A549 (cell line): ENCODE results near the gene RNF126. TPM values are rescaled to one million over a fixed set of nuclear protein-coding genes. Genes with fewer than 3 reads are reported as not detected.
"Not testable (repeated sequence)": the region's sequence is repeated elsewhere in the genome, so short reads cannot be mapped to it uniquely, and the experiment has no call there.

Experiments
- ATAC-seq, 2 experiments: fragments of 200-7000 bp in 1 of 2; fragments of >200 bp in 1 of 2; cut with Nextera tagmentation in 1 of 2; cut with Tn5 transposase in 1 of 2; 3 replicates each; pipeline versions ENCODE4 v1.8.0 to v1.9.1; 2018 to 2020; ENCODE audit warnings: mild to moderate bottlenecking in 1 of 2, moderate library complexity in 1 of 2
- CTCF ChIA-PET: fragments of 300-600 bp; sonication (Branson Sonifier 250); formaldehyde crosslinking; extraction: SDS; loops from one replicate; lab custom pipeline; 2021; ENCODE audit warnings: antibody characterized with exemption, inconsistent platforms; lab: Yijun Ruan, JAX
- POLR2A ChIA-PET: fragments of 350-600 bp; formaldehyde crosslinking; extraction: SDS; loops from one replicate; lab custom pipeline; 2021; ENCODE audit warnings: antibody characterized with exemption, inconsistent platforms; lab: Yijun Ruan, JAX
- DNase-seq, 2 experiments: peaks; one replicate each; pipeline versions ENCODE4 v3.0.0 to v3.0.0-alpha.2; 2011 to 2016; ENCODE audit warnings: low read depth in 1 of 2, low spot score in 1 of 2
- FAIRE-seq: peaks from 2 replicates; lab custom pipeline; 2011; peaks lifted over from hg19 to GRCh38; lab: Jason Lieb, UNC
- H3K27ac ChIP-seq, 2 experiments: fragments of >200 bp; sonication (Bioruptor Twin); formaldehyde crosslinking; 3 replicates each; pipeline ENCODE4 v1.5.1; 2016 to 2017
- H3K4me1 ChIP-seq: fragments of >200 bp; sonication (Bioruptor Twin); formaldehyde crosslinking; 3 replicates; pipeline ENCODE4 v1.6.1; 2016
- H3K4me2 ChIP-seq: fragments of >200 bp; sonication (Bioruptor Twin); formaldehyde crosslinking; 3 replicates; pipeline ENCODE4 v1.6.1; 2016
- H3K4me3 ChIP-seq: fragments of >200 bp; sonication (Bioruptor Twin); formaldehyde crosslinking; 3 replicates; pipeline ENCODE4 v1.5.1; 2016
- H3K9me3 ChIP-seq: fragments of >200 bp; sonication (Bioruptor Twin); formaldehyde crosslinking; 3 replicates; pipeline ENCODE4 v1.6.1; 2016
- BHLHE40 ChIP-seq: IDR thresholded peaks from 2 replicates; pipeline ENCODE4 v1.6.1; 2012; ENCODE audit warnings: low read depth, low read length, inconsistent platforms
- CHD4 ChIP-seq: fragments of 200-600 bp; sonication (generic); IDR thresholded peaks from 2 replicates; pipeline ENCODE4 v1.6.1; 2016; ENCODE audit warnings: antibody characterized with exemption, mild to moderate bottlenecking, borderline replicate concordance
- EHF ChIP-seq: fragments of 250-450 bp; sonication (Bioruptor Pico); IDR thresholded peaks from 2 replicates; pipeline ENCODE4 v1.5.0; 2020; ENCODE audit warnings: mild to moderate bottlenecking
- EHMT2 ChIP-seq: fragments of 200-600 bp; sonication (generic); IDR thresholded peaks from 2 replicates; pipeline ENCODE4 v1.6.1; 2016; ENCODE audit warnings: antibody characterized with exemption, low read depth, mild to moderate bottlenecking, moderate library complexity
- ESRRA ChIP-seq: fragments of 150-350 bp; IDR thresholded peaks from 2 replicates; pipeline ENCODE4 v1.6.1; 2014; ENCODE audit warnings: mild to moderate bottlenecking, low read length, borderline replicate concordance
- FOSL2 ChIP-seq, 2 experiments: fragments of 450-650 bp in 1 of 2; fragments of >200 bp in 1 of 2; sonication (Bioruptor Twin) in 1 of 2; formaldehyde crosslinking; IDR thresholded peaks; 2 replicates each; pipeline versions ENCODE4 v1.5.0 to v1.6.1; 2016 to 2020; ENCODE audit warnings: mild to moderate bottlenecking in 1 of 2, moderate library complexity in 1 of 2
- KDM1A ChIP-seq: fragments of 200-600 bp; sonication (generic); IDR thresholded peaks from 2 replicates; pipeline ENCODE4 v1.6.1; 2016; ENCODE audit warnings: low read depth, mild to moderate bottlenecking
- MAZ ChIP-seq: fragments of 150-350 bp; IDR thresholded peaks from 2 replicates; pipeline ENCODE4 v1.6.1; 2014; ENCODE audit warnings: antibody characterized with exemption, low read depth, low read length, borderline replicate concordance
- MYC ChIP-seq: IDR thresholded peaks from 2 replicates; pipeline ENCODE4 v1.6.1; 2012; ENCODE audit warnings: mild to moderate bottlenecking, inconsistent platforms, low read length, improper control_type of control experiment, borderline replicate concordance
- NFE2L2 ChIP-seq: fragments of 150-350 bp; conservative IDR thresholded peaks from 2 replicates; pipeline ENCODE4 v1.6.1; 2014; ENCODE audit warnings: low read length
- POLR2A ChIP-seq: IDR thresholded peaks from 2 replicates; pipeline ENCODE4 v1.6.1; 2012; ENCODE audit warnings: mild to moderate bottlenecking, low read length
- POLR2AphosphoS2 ChIP-seq: conservative IDR thresholded peaks from 2 replicates; pipeline ENCODE4 v1.6.1; 2012; ENCODE audit warnings: low read length, improper control_type of control experiment, inconsistent platforms
- RAD21 ChIP-seq, 2 experiments: fragments of >200 bp in 1 of 2; sonication (Bioruptor Twin) in 1 of 2; formaldehyde crosslinking in 1 of 2; IDR thresholded peaks in 1 of 2; conservative IDR thresholded peaks in 1 of 2; 2 replicates in 1 of 2; 3 replicates in 1 of 2; pipeline ENCODE4 v1.6.1; 2012 to 2018; ENCODE audit warnings: inconsistent platforms in 1 of 2
- RFX5 ChIP-seq: fragments of 450-650 bp; IDR thresholded peaks from 2 replicates; pipeline ENCODE4 v1.7.1; 2014; ENCODE audit warnings: antibody characterized with exemption, mild to moderate bottlenecking, moderate library complexity
- SMC3 ChIP-seq: fragments of >200 bp; sonication (Bioruptor Twin); formaldehyde crosslinking; IDR thresholded peaks from 3 replicates; pipeline ENCODE4 v1.6.1; 2018; ENCODE audit warnings: inconsistent platforms
- SREBF2 ChIP-seq: fragments of 450-650 bp; IDR thresholded peaks from 2 replicates; pipeline ENCODE4 v1.6.1; 2014; ENCODE audit warnings: mild to moderate bottlenecking, moderate library complexity
- ZFP36 ChIP-seq: fragments of 450-650 bp; IDR thresholded peaks from 2 replicates; pipeline ENCODE4 v1.6.1; 2014; ENCODE audit warnings: borderline replicate concordance; ENCODE audit not compliant: partially characterized antibody
- ZNF302 ChIP-seq: fragments of 250-450 bp; sonication (Bioruptor Pico); IDR thresholded peaks from 2 replicates; pipeline ENCODE4 v1.9.0; 2021; ENCODE audit warnings: inconsistent platforms, mild to moderate bottlenecking, moderate library complexity
- WGBS: methylation state at CpG from one replicate; pipeline ENCODE4 v1.1.6; 2017; ENCODE audit errors: missing lambda C conversion rate; 5-methylcytosine and 5-hydroxymethylcytosine counted together
- polyA plus RNA-seq, 4 experiments: library from polyadenylated mRNA; depleted of rRNA in 3 of 4; stranded (reverse); fragments of >200 nt; fragmentation: RNase III in 1 of 4; extraction: RNeasy Plus Mini Kit Qiagen cat#74134 plus additional on column Dnase treatment in 1 of 4; gene quantifications; 2 replicates in 3 of 4; 3 replicates in 1 of 4; pipeline ENCODE4 v1.2.3, GENCODE V29; 2011 to 2017
- TF ChIP-seq, protein P1 (sequence below): fragments of >200 bp; sonication (Bioruptor Twin); formaldehyde crosslinking; IDR thresholded peaks from 3 replicates; pipeline ENCODE4 v1.6.1; 2016
- TF ChIP-seq, protein P2 (sequence below): fragments of 250-450 bp; sonication (Bioruptor Pico); IDR thresholded peaks from 2 replicates; pipeline ENCODE4 v1.5.0; 2021; ENCODE audit warnings: mild to moderate bottlenecking, moderate library complexity, borderline replicate concordance

RNF126 gene
- polyA plus RNA-seq, 2 of the 4 experiments (the other 2 are of a cell fraction): 3.1 to 35.0 TPM

DNA sequence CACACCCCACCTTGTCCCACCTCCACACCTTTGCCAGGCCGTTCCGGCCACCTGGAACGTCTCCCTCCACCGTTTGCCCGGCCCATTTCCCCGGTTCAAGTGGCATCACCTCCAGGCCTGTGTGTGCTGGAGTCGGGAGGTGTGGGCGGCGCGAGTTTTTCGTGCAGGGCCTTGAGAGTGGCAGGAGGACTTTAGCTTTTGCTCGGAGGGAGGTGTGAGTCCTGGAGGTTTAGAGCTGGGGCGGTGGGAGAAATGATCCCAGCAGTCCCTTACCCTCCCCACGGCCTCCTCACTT lies 41.4 kb upstream of the RNF126 start:
- 0 out of 3 replicates have a peak, but pooled peaks cover 6% of the 10 kb centered on the region for H3K4me1 ChIP-seq
- CTCF ChIA-PET: interaction anchor here (0.5 kb wide), 1 partner anchor 41 kb away, joined by 3 read pairs; no protein-coding TSS in a partner anchor
- peak overlapping the region; percentile 64; the same call in 1 of the 3 replicates for H3K4me2 ChIP-seq
- ATAC-seq (no peak), DNase-seq (no peak)
- WGBS: 93% methylated on average over 14 of the region's 14 CpGs
- peak overlapping the region in 1 of 2 experiments; percentile 80; a peak in 2 of 6 replicates for H3K27ac ChIP-seq
- H3K9me3 ChIP-seq: no peaks in the 10 kb centered on the region
- H3K4me3 ChIP-seq: no peak overlapping the region
- TF ChIP-seq POLR2AphosphoS2 (no peak), RFX5 (no peak), SMC3 (no peak), MYC (no peak), RAD21 (conservative IDR thresholded peaks at IDR 0.05 in 1 of 2, IDR thresholded peaks at IDR 0.05 in 1 of 2) (no peak), ZNF302 (no peak), KDM1A (no peak), ESRRA (no peak)
- TF ChIP-seq, protein P1, sequence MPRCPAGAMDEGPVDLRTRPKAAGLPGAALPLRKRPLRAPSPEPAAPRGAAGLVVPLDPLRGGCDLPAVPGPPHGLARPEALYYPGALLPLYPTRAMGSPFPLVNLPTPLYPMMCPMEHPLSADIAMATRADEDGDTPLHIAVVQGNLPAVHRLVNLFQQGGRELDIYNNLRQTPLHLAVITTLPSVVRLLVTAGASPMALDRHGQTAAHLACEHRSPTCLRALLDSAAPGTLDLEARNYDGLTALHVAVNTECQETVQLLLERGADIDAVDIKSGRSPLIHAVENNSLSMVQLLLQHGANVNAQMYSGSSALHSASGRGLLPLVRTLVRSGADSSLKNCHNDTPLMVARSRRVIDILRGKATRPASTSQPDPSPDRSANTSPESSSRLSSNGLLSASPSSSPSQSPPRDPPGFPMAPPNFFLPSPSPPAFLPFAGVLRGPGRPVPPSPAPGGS: no peak
- TF ChIP-seq, protein P2, sequence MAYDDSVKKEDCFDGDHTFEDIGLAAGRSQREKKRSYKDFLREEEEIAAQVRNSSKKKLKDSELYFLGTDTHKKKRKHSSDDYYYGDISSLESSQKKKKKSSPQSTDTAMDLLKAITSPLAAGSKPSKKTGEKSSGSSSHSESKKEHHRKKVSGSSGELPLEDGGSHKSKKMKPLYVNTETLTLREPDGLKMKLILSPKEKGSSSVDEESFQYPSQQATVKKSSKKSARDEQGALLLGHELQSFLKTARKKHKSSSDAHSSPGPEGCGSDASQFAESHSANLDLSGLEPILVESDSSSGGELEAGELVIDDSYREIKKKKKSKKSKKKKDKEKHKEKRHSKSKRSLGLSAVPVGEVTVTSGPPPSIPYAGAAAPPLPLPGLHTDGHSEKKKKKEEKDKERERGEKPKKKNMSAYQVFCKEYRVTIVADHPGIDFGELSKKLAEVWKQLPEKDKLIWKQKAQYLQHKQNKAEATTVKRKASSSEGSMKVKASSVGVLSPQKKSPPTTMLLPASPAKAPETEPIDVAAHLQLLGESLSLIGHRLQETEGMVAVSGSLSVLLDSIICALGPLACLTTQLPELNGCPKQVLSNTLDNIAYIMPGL (CRISPR knock-in tag): no peak
- TF ChIP-seq, all 56 proteins: peak for 0
- FAIRE-seq: no peak
- POLR2A ChIA-PET: interaction anchor here (1.7 to 2.2 kb wide), 2 partner anchors 24 to 27 kb away, joined by 5 read pairs; no protein-coding TSS in a partner anchor

DNA sequence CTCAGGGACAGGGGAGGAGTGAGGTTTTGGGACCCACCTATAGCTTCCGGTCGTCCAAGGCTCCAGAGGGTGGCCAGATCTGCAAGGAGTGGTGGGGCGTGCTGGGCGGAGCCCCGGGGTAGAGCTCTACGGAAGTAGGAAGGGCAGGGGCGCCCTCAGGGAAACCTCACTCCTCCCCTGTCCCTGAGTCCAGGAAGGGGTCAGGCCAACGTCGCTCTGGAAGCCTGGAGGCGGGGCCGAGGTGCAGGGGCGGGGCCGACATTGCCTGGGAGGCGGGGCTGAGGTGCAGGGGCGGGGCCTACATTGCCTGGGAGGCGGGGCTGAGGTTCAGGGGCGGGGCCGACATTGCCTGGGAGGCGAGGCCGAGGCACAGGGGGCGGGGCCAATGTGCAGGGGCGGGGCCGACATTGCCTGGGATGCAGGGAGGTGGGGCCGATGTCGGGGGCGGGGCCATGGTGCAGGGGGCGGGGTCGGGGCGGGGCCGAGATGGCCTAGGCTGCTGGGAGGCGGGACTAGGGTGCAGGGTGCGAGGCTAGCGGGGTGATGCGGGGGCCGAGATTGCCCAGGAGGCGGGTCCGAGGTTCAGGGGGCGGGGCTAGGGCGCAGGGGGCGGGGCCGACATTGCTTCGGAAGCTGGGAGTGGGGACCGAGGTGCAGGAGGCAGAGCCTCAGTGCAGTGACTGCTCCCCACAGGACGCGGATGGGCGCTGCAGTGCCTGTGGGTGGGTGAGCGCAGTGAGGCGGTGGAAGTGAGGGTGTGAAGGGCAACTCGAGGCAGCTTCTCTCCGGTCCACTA lies 40.8 kb upstream of the RNF126 start:
- H3K27ac ChIP-seq: peak overlapping the region; percentile 56 to 80; a peak in 3 of 6 replicates
- CTCF ChIA-PET: interaction anchor here (1.0 to 2.1 kb wide), 2 partner anchors 38 to 66 kb away, joined by 3 to 6 read pairs; no protein-coding TSS in a partner anchor

DNA sequence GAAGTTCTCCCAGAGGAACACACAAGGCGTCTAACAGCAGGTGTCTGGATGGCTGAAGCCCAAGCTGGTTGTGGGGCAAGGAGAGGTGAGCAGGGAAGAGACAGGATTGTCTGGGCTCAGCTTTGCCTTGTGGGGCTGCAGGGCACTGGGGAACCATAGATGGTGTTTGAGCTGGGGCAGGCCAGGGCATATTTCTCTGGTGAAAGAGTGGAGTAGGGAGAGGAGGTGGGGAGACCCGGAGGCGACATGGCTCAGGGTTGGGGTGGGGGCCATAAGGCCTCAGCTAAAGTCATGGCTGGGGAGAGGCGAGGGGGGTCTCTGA lies 40.3 kb upstream of the RNF126 start:
- no peak for TF ChIP-seq EHF (CRISPR knock-in tag)
- TF ChIP-seq CHD4: no peak
- TF ChIP-seq FOSL2 (IDR thresholded peaks at IDR 0.05): no peak
- TF ChIP-seq FOSL2 (CRISPR knock-in tag; IDR thresholded peaks at IDR 0.05): no peak
- TF ChIP-seq ZFP36: peak; percentile 40
- no peak for TF ChIP-seq NFE2L2
- CTCF ChIA-PET: interaction anchor here (1.0 to 2.1 kb wide), 2 partner anchors 38 to 67 kb away, joined by 3 to 6 read pairs; no protein-coding TSS in a partner anchor
- POLR2A ChIA-PET: interaction anchor here (1.2 to 2.2 kb wide), 3 partner anchors 17 to 26 kb away, joined by 5 read pairs; no protein-coding TSS in a partner anchor
- H3K4me2 ChIP-seq: peak overlapping the region; percentile 64
- ATAC-seq (peak in 1 of 2 experiments; percentile 33; a peak in 3 of 6 replicates), DNase-seq (no peak), FAIRE-seq (no peak)
- WGBS: 54% methylated on average over 2 of the region's 4 CpGs
- H3K4me3 ChIP-seq: peak overlapping the region; percentile 34; the same call in 1 of the 3 replicates
- H3K9me3 ChIP-seq: no peaks in the 10 kb centered on the region
- 0 out of 3 replicates have a peak, but pooled peaks cover 4% of the 10 kb centered on the region for H3K4me1 ChIP-seq
- H3K27ac ChIP-seq: peak overlapping the region; percentile 56 to 80; a peak in 3 of 6 replicates

More for the DNA sequence above, 40.8 kb upstream of the RNF126 start:
- FAIRE-seq: no peak
- ATAC-seq: peak; percentile 83 to 92
- H3K4me1 ChIP-seq: 0 out of 3 replicates have a peak, but pooled peaks cover 6% of the 10 kb centered on the region
- POLR2A ChIA-PET: interaction anchor here (1.2 to 2.2 kb wide), 3 partner anchors 18 to 26 kb away, joined by 5 read pairs; no protein-coding TSS in a partner anchor
- H3K9me3 ChIP-seq: no peaks in the 10 kb centered on the region
- H3K4me3 ChIP-seq: peak overlapping the region; percentile 34; the same call in 1 of the 3 replicates
- H3K4me2 ChIP-seq: peak overlapping the region; percentile 64
- WGBS: 55% methylated on average over 13 of the region's 50 CpGs
- DNase-seq: peak; percentile 33 to 85
- TF ChIP-seq POLR2A (no peak), FOSL2 (IDR thresholded peaks at IDR 0.05) (no peak), FOSL2 (CRISPR knock-in tag; IDR thresholded peaks at IDR 0.05) (no peak), SREBF2 (no peak), BHLHE40 (no peak), RAD21 (conservative IDR thresholded peaks at IDR 0.05 in 1 of 2, IDR thresholded peaks at IDR 0.05 in 1 of 2) (no peak), ESRRA (no peak), EHMT2 (no peak), MAZ (no peak)

DNA sequence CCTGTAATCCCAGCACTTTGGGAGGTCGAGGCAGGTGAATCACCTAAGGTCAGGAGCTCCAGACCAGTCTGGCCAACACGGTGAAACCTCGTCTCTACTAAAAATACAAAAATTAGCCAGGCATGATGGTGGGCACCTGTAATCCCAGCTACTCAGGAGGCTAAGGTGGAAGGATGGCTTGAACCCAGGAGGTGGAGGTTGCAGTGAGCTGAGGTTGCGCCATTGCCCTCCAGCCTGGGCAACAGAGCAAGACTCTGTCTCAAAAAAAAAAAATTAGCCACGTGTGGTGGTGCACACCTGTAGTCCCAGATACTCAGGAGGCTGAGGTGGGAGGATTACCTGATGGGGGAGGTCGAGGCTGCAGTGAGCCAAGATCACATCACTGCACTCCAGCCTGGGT lies 39.8 kb upstream of the RNF126 start:
- CTCF ChIA-PET: interaction anchor here (0.6 to 2.1 kb wide), 3 partner anchors 39 to 82 kb away, joined by 3 to 6 read pairs (median 3); no protein-coding TSS in a partner anchor
- Histone ChIP-seq H3K4me2 (peak overlapping the region; percentile 64), H3K27ac (peak overlapping the region in 1 of 2 experiments; percentile 80; a peak in 3 of 6 replicates), H3K4me3 (0 out of 3 replicates have a peak overlapping the region, but pooled peaks have one; percentile 34)
- POLR2A ChIA-PET: interaction anchor here (0.7 to 2.2 kb wide), 3 partner anchors 17 to 40 kb away, joined by 3 to 5 read pairs (median 5); partner anchors contain the start of gene RNF126
- ATAC-seq, FAIRE-seq, H3K9me3 ChIP-seq, H3K4me1 ChIP-seq, DNase-seq: not testable (repeated sequence)
- 72% methylated on average over 6 of the region's 6 CpGs for WGBS

DNA sequence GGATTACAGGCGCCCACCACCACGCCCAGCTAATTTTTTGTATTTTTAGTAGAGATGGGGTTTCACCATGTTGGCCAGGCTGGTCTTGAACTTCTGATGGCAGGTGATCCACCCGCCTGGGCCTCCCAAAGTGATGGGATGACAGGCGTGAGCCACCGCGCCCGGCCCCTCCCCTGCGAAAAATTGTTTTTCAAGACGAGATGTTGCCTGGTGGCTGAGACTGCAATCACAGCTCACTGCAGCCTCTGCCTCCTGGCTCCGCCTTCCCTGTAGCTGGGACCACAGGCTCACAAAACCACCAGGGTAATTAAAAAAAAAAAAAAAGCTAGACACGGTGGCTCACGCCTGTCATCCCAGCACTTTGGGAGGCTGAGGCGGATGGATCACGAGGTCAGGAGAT lies 36.9 kb upstream of the RNF126 start:
- not testable (repeated sequence) for H3K4me2 ChIP-seq, H3K27ac ChIP-seq, H3K4me1 ChIP-seq, DNase-seq, FAIRE-seq, H3K4me3 ChIP-seq, H3K9me3 ChIP-seq, ATAC-seq
- ChIA-PET CTCF (interaction anchor here (1.0 to 1.4 kb wide), 3 partner anchors 21 to 31 kb away, joined by 3 read pairs; no protein-coding TSS in a partner anchor), POLR2A (interaction anchor here (0.5 kb wide), 1 partner anchor 53 kb away, joined by 3 read pairs; no protein-coding TSS in a partner anchor)
- WGBS: 73% methylated on average over 7 of the region's 14 CpGs
